DLD1 (cell line): Measurements from ENCODE around the gene CARD14.

ENCODE experiments used
- in situ Hi-C: cut with HindIII; loops from 2 replicates; pipeline ENCODE4 v1.10.0; 2017; ENCODE audit warnings: low sequenced_read_pairs

The CARD14 gene

GRCh38 chr17:80169784-80170500 lies at the start of gene CARD14:
CARD14 (plus strand) TSS chr17:80170030; CDS start chr17:80181439, 11,409 bp downstream.
- in situ Hi-C loops: no loop called here

GRCh38 chr17:80122026-80122575 lies 47.7 kb upstream of the CARD14 start:
- in situ Hi-C loops: no loop called here

- in situ Hi-C loops: no loop called here
Measured at GRCh38 chr17:80122926-80123505, 46.8 kb upstream of the CARD14 start.

GRCh38 chr17:80123791-80124190 lies 46.0 kb upstream of the CARD14 start:
- in situ Hi-C loops: no loop called here

GRCh38 chr17:80124351-80124981 lies 45.4 kb upstream of the CARD14 start:
- in situ Hi-C loops: no loop called here

GRCh38 chr17:80125656-80126448 lies 44.0 kb upstream of the CARD14 start:
- in situ Hi-C loops: no loop called here

- in situ Hi-C loops: no loop called here
Measured at GRCh38 chr17:80126449-80126715, 43.4 kb upstream of the CARD14 start.

GRCh38 chr17:80129006-80129565 lies 40.7 kb upstream of the CARD14 start:
- in situ Hi-C loops: no loop called here

- in situ Hi-C loops: no loop called here
Measured at GRCh38 chr17:80130992-80131391, 38.8 kb upstream of the CARD14 start.

- in situ Hi-C loops: no loop called here
Measured at GRCh38 chr17:80132906-80133625, 36.8 kb upstream of the CARD14 start.

GRCh38 chr17:80133626-80133970 lies 36.2 kb upstream of the CARD14 start:
- in situ Hi-C loops: no loop called here

- in situ Hi-C loops: no loop called here
Measured at GRCh38 chr17:80137131-80137530, 32.7 kb upstream of the CARD14 start.

- in situ Hi-C loops: no loop called here
Measured at GRCh38 chr17:80138856-80139426, 30.9 kb upstream of the CARD14 start.

- in situ Hi-C loops: no loop called here
Measured at GRCh38 chr17:80141463-80142165, 28.2 kb upstream of the CARD14 start.

- in situ Hi-C loops: no loop called here
Measured at GRCh38 chr17:80142929-80143328, 26.9 kb upstream of the CARD14 start.

- in situ Hi-C loops: no loop called here
Measured at GRCh38 chr17:80145076-80146075, 24.5 kb upstream of the CARD14 start.

GRCh38 chr17:80146121-80147034 lies 23.5 kb upstream of the CARD14 start:
- in situ Hi-C loops: no loop called here
